A673 (cell line): ENCODE measurements around the gene SMIM24. TPM values are rescaled to one million over a fixed set of nuclear protein-coding genes. Genes with fewer than 3 reads are reported as not detected.

Experiments
- BruUV-seq: library from RNA; stranded (reverse); fragments of 400-500 nt; replicated peaks from 2 replicates; lab custom pipeline; 2021; lab: Mats Ljungman, UMichigan
- CTCF ChIA-PET: fragments of 300-600 bp; sonication (Branson Sonifier 250); formaldehyde crosslinking; loops from one replicate; lab custom pipeline; 2022; ENCODE audit warnings: antibody characterized with exemption; lab: Charles Lee
- POLR2A ChIA-PET: fragments of 300-600 bp; sonication (Branson Sonifier 250); formaldehyde crosslinking; loops from one replicate; lab custom pipeline; 2022; ENCODE audit warnings: antibody characterized with exemption; ENCODE audit not compliant: low non-redundant PET; lab: Charles Lee
- DNase-seq: peaks from one replicate; pipeline ENCODE4 v3.0.0-alpha.2; 2015; ENCODE audit warnings: low spot score
- H3K27ac ChIP-seq: fragments of 200-600 bp; sonication (generic); 2 replicates; pipeline ENCODE4 v1.5.1; 2016; ENCODE audit warnings: mixed run types, low read depth, mild to moderate bottlenecking, mixed read lengths, antibody characterized with exemption, low read length; ENCODE audit not compliant: poor library complexity, severe bottlenecking
- H3K27me3 ChIP-seq: fragments of 200-600 bp; sonication (generic); replicated peaks from 2 replicates; pipeline ENCODE4 v1.6.1; 2017; ENCODE audit warnings: mixed run types, low read depth, mild to moderate bottlenecking, mixed read lengths, antibody characterized with exemption, low read length; ENCODE audit not compliant: insufficient read depth, poor library complexity
- H3K36me3 ChIP-seq: fragments of 200-600 bp; sonication (generic); 2 replicates; pipeline ENCODE4 v1.6.1; 2016; ENCODE audit warnings: mixed run types, mild to moderate bottlenecking, mixed read lengths, antibody characterized with exemption, low read length; ENCODE audit not compliant: insufficient read depth, poor library complexity, severe bottlenecking
- H3K4me1 ChIP-seq: fragments of 200-600 bp; sonication (generic); 2 replicates; pipeline ENCODE4 v1.6.1; 2017; ENCODE audit warnings: mixed run types, mild to moderate bottlenecking, mixed read lengths, antibody characterized with exemption, low read length; ENCODE audit not compliant: insufficient read depth, poor library complexity, severe bottlenecking
- H3K4me3 ChIP-seq: fragments of 200-600 bp; sonication (generic); 2 replicates; pipeline ENCODE4 v1.5.1; 2016; ENCODE audit warnings: low read depth, mixed run types, mild to moderate bottlenecking, mixed read lengths, low read length; ENCODE audit not compliant: poor library complexity, severe bottlenecking
- H3K9me3 ChIP-seq: fragments of 200-600 bp; sonication (generic); 2 replicates; pipeline ENCODE4 v1.6.1; 2016; ENCODE audit warnings: mixed run types, low read depth, mild to moderate bottlenecking, mixed read lengths, antibody characterized with exemption, low read length; ENCODE audit not compliant: poor library complexity, severe bottlenecking
- EZH2 ChIP-seq: fragments of 200-600 bp; sonication (generic); IDR thresholded peaks from 2 replicates; pipeline ENCODE4 v1.6.1; 2017; ENCODE audit warnings: borderline replicate concordance, low read depth, mild to moderate bottlenecking, mixed read lengths, antibody characterized with exemption, low read length; ENCODE audit not compliant: poor library complexity, severe bottlenecking
- intact Hi-C: fragments of 100-400 bp; cut with micrococcal nuclease; formaldehyde crosslinking; loops from one replicate; pipeline ENCODE4 v1.10.0; 2022; ENCODE audit not compliant: unreplicated experiment
- total RNA-seq: library from RNA; stranded (reverse); gene quantifications from 2 replicates; pipeline ENCODE4 v1.2.3, GENCODE V29; 2021
- TF ChIP-seq, protein P1 (sequence below): fragments of 300-800, 200-600 bp; sonication (generic); conservative IDR thresholded peaks from 2 replicates; pipeline ENCODE4 v1.5.1; 2017; ENCODE audit warnings: low read depth, mild to moderate bottlenecking, antibody characterized with exemption, low read length, moderate library complexity, mixed read lengths

The SMIM24 gene
- total RNA-seq, 1 experiment from 2014 or later: not detected

DNA sequence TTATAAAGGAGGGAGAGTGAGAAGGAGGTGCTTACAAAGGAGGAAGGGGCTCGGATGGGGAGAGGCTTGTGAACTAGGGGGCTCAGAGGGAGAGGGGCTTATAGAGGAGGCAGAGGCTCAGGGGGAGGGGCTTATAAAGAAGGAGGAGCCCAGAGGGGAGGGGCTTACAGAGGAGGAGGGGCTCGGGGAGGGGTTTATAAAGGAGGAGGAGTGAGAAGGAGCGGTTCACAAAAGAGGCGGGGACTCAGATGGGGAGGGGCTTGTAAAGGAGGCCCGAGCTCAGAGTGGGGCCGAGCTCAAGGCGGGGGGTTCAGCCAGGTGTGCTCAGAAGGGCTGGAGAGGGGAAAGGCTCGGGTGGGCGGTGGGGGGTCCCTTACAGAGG is 500 bp downstream of the SMIM24 start:
- no TSS peak for BruUV-seq
- CTCF ChIA-PET: interaction anchor here (0.5 to 1.0 kb wide), 5 partner anchors 10 to 175 kb away, joined by 3 to 6 read pairs (median 4); no protein-coding TSS in a partner anchor
- POLR2A ChIA-PET: interaction anchor here (0.6 kb wide), 1 partner anchor 204 kb away, joined by 3 read pairs; no protein-coding TSS in a partner anchor

DNA sequence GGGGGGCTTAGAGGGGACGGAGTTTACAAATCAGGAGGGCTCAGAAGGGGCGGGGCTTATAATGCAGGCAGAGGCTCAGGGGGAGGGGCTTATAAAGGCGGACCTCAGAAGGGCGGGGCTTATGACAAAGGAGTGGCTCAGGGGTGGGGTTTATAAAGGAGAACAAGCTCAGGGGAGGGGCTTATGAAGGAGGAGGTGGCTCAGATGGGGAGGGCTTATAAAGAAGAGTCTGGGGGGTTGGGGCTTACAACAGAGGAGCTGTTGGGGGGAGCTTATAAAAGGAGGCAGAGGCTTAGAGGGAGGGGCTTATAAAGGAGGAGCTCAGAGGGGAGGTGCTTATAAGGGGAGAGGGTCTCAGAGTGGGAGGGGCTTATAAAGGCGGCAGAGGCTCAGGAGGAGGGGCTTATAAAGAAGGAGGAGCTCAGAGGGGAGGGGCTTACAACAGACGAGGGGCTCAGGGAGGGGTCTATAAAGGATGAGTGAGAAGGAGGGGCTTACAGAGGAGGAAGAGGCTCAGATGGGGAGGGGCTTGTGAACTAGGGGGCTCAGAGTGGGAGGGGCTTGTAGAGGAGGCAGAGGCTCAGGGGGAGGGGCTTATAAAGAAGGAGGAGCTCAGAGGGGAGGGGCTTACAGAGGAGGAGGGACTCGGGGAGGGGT is 1.0 kb downstream of the SMIM24 start:
- H3K27ac ChIP-seq: no peak overlapping the region
- H3K27me3 ChIP-seq: peaks cover 34% of the 10 kb centered on the region
- BruUV-seq: no TSS peak
- no peak for TF ChIP-seq EZH2
- TF ChIP-seq, protein P1, sequence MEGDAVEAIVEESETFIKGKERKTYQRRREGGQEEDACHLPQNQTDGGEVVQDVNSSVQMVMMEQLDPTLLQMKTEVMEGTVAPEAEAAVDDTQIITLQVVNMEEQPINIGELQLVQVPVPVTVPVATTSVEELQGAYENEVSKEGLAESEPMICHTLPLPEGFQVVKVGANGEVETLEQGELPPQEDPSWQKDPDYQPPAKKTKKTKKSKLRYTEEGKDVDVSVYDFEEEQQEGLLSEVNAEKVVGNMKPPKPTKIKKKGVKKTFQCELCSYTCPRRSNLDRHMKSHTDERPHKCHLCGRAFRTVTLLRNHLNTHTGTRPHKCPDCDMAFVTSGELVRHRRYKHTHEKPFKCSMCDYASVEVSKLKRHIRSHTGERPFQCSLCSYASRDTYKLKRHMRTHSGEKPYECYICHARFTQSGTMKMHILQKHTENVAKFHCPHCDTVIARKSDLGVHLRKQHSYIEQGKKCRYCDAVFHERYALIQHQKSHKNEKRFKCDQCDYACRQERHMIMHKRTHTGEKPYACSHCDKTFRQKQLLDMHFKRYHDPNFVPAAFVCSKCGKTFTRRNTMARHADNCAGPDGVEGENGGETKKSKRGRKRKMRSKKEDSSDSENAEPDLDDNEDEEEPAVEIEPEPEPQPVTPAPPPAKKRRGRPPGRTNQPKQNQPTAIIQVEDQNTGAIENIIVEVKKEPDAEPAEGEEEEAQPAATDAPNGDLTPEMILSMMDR: no peak
- H3K4me1 ChIP-seq: no peaks in the 10 kb centered on the region
- POLR2A ChIA-PET: interaction anchor here (0.6 kb wide), 2 partner anchors 131 to 203 kb away, joined by 3 read pairs; no protein-coding TSS in a partner anchor
- DNase-seq: peak; percentile 68
- no peaks in the 10 kb centered on the region for H3K9me3 ChIP-seq
- H3K4me3 ChIP-seq: no peak overlapping the region
- CTCF ChIA-PET: interaction anchor here (0.5 to 1.0 kb wide), 5 partner anchors 9 to 174 kb away, joined by 3 to 6 read pairs (median 4); no protein-coding TSS in a partner anchor
- no peaks in the 10 kb centered on the region for H3K36me3 ChIP-seq
- intact Hi-C loops: no loop called here

More for the DNA sequence above, 500 bp downstream of the SMIM24 start:
- no peak for TF ChIP-seq EZH2
- TF ChIP-seq, protein P1: no peak
- intact Hi-C loops: no loop called here
- no peaks in the 10 kb centered on the region for H3K4me1 ChIP-seq
- no peak overlapping the region for H3K4me3 ChIP-seq
- no peaks in the 10 kb centered on the region for H3K9me3 ChIP-seq
- DNase-seq: peak; percentile 43
- H3K27me3 ChIP-seq: peaks cover 40% of the 10 kb centered on the region
- no peaks in the 10 kb centered on the region for H3K36me3 ChIP-seq
- H3K27ac ChIP-seq: no peak overlapping the region

DNA sequence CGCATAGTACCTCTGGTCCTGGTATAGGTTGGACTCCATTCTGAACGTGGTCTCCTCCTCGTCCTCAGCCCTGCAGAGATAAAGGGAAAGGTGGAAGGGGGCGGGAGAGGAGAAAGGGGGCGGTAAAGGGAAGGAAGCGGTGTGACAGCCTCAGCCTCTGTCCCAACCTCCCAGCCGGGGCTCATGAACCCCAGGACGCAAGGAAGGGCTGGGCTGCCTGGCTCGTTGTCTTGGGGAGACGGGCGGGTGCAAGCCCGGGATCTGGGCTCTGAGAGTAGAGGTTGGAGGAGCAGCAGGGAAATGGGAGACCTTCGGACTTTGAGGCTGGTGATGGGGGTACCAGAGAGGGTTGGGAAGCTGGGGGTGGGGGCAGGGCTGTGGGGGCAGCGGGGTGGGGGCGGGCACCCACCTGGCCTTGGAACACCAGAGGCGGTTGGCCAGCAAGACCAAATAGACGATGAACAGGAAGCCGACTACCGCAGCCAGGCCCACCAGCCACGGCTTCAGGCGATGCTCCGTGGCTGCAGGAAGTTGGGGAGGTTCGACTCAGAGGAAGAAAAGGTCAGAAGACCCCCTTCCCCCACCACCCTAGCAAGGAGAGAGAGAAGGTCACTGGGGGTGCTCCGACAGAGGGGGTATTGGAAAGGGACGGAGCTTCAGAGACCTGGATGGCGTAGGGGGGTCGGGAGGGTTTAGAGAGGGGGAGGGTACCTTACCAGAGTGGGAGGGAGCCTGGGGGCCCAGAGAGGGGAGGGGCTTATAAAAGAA is 1.7 kb downstream of the SMIM24 start:
- intact Hi-C loops: no loop called here
- ChIA-PET POLR2A (interaction anchor here (0.6 kb wide), 1 partner anchor 132 kb away, joined by 3 read pairs; no protein-coding TSS in a partner anchor), CTCF (no interaction called here)
- no peaks in the 10 kb centered on the region for H3K4me1 ChIP-seq
- no peak for DNase-seq
- no TSS peak for BruUV-seq
- no peaks in the 10 kb centered on the region for H3K9me3 ChIP-seq
- no peak overlapping the region for H3K4me3 ChIP-seq
- no peaks in the 10 kb centered on the region for H3K36me3 ChIP-seq
- H3K27ac ChIP-seq: no peak overlapping the region
- peaks cover 29% of the 10 kb centered on the region for H3K27me3 ChIP-seq
- TF ChIP-seq, protein P1: no peak
- TF ChIP-seq EZH2: no peak
